ENCODE results near the gene ARRB1.

DNA sequence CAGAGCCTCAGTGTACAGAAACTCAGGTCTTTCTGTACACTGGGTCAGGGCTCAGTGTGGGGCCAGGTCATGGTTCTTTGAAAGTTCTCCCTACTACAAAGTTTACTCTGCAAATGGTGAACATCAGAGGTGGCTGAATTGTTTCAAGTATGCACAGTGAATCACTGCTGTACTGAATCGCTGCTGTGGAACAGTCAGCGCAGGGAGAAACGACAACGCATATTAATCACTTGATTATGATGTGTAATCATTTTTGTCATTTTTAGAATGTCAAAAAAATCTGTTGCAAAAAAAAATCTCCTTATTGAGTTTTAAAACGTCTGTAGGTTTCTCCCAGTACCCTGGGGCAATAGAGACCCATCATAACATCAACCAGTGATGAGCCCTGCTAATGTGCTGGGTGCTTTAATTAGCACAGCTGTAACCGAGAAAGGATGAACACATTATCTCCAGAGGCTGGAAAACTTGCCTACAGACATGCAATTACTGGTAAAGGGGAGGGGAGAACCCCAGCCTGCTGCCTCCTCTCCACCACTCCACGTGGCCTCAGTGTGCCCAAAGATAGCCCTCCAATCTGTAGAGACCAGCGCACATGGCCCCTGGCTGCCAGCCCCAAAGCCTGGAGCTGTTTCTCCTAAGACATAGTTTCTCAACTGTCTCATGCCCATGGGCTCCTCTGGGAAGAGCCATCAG is 12.8 kb downstream of the ARRB1 start:
- TF ChIP-seq, protein P1, sequence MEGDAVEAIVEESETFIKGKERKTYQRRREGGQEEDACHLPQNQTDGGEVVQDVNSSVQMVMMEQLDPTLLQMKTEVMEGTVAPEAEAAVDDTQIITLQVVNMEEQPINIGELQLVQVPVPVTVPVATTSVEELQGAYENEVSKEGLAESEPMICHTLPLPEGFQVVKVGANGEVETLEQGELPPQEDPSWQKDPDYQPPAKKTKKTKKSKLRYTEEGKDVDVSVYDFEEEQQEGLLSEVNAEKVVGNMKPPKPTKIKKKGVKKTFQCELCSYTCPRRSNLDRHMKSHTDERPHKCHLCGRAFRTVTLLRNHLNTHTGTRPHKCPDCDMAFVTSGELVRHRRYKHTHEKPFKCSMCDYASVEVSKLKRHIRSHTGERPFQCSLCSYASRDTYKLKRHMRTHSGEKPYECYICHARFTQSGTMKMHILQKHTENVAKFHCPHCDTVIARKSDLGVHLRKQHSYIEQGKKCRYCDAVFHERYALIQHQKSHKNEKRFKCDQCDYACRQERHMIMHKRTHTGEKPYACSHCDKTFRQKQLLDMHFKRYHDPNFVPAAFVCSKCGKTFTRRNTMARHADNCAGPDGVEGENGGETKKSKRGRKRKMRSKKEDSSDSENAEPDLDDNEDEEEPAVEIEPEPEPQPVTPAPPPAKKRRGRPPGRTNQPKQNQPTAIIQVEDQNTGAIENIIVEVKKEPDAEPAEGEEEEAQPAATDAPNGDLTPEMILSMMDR (IDR thresholded peaks at IDR 0.05): no peak
- no peak for TF ChIP-seq POLR2A (IDR thresholded peaks at IDR 0.05)

Data from thyroid gland (tissue), 4 donors.